H9 (cell line): ENCODE measurements around the gene SPEG. TPM values are rescaled to one million over a fixed set of nuclear protein-coding genes. Genes with fewer than 3 reads are reported as not detected.

ENCODE experiments used
- DNase-seq: peaks from one replicate; pipeline ENCODE4 v3.0.0-alpha.2; 2017
- H2AFZ ChIP-seq: one replicate; pipeline ENCODE4 v1.6.1; 2013; ENCODE audit warnings: mild to moderate bottlenecking, low read length, control low read depth, moderate library complexity
- H2AK5ac ChIP-seq: 2 replicates; pipeline ENCODE4 v1.6.1; 2013; ENCODE audit warnings: low read length, control low read depth, mixed read lengths; ENCODE audit not compliant: insufficient read length
- H2BK120ac ChIP-seq: one replicate; pipeline ENCODE4 v1.6.1; 2013; ENCODE audit warnings: low read depth, mild to moderate bottlenecking, low read length, control low read depth, inconsistent platforms; ENCODE audit not compliant: poor library complexity, severe bottlenecking
- H2BK12ac ChIP-seq: 2 replicates; pipeline ENCODE4 v1.6.1; 2013; ENCODE audit warnings: low read length, control low read depth, mixed read lengths, low read depth; ENCODE audit not compliant: insufficient read length
- H2BK15ac ChIP-seq: 2 replicates; pipeline ENCODE4 v1.6.1; 2013; ENCODE audit warnings: low read depth, low read length, control low read depth
- H2BK20ac ChIP-seq: one replicate; pipeline ENCODE4 v1.6.1; 2013; ENCODE audit warnings: low read depth, mild to moderate bottlenecking, low read length, control low read depth, inconsistent platforms; ENCODE audit not compliant: poor library complexity, severe bottlenecking
- H2BK5ac ChIP-seq: 2 replicates; pipeline ENCODE4 v1.6.1; 2013; ENCODE audit warnings: low read length, control low read depth, mixed read lengths; ENCODE audit not compliant: insufficient read length
- H3K14ac ChIP-seq: 2 replicates; pipeline ENCODE4 v1.6.1; 2013; ENCODE audit warnings: low read length, control low read depth; ENCODE audit not compliant: insufficient read depth
- H3K18ac ChIP-seq: 2 replicates; pipeline ENCODE4 v1.6.1; 2013; ENCODE audit warnings: low read depth, mild to moderate bottlenecking, mixed read lengths, low read length, control low read depth; ENCODE audit not compliant: insufficient read length
- H3K23ac ChIP-seq: 2 replicates; pipeline ENCODE4 v1.6.1; 2013; ENCODE audit warnings: low read length, control low read depth, mixed read lengths, low read depth; ENCODE audit not compliant: insufficient read length
- H3K23me2 ChIP-seq: 2 replicates; pipeline ENCODE4 v1.6.1; 2013; ENCODE audit warnings: low read depth, mild to moderate bottlenecking, mixed read lengths, low read length, control low read depth; ENCODE audit not compliant: insufficient read length, poor library complexity, severe bottlenecking
- H3K27ac ChIP-seq: 2 replicates; pipeline ENCODE4 v1.5.1; 2013; ENCODE audit warnings: low read length, control low read depth, mixed read lengths, low read depth; ENCODE audit not compliant: insufficient read length
- H3K27me3 ChIP-seq: 2 replicates; pipeline ENCODE4 v1.6.1; 2013; ENCODE audit warnings: low read length, control low read depth, inconsistent platforms; ENCODE audit not compliant: insufficient read depth
- H3K4ac ChIP-seq: 2 replicates; pipeline ENCODE4 v1.6.1; 2013; ENCODE audit warnings: low read depth, mild to moderate bottlenecking, control low read depth, inconsistent platforms, low read length, moderate library complexity
- H3K4me1 ChIP-seq: 2 replicates; pipeline ENCODE4 v1.6.1; 2013; ENCODE audit warnings: low read length, control low read depth, inconsistent platforms; ENCODE audit not compliant: insufficient read depth
- H3K4me2 ChIP-seq: 2 replicates; pipeline ENCODE4 v1.6.1; 2013; ENCODE audit warnings: low read length, control low read depth, mixed read lengths; ENCODE audit not compliant: insufficient read length, insufficient read depth
- H3K56ac ChIP-seq: 2 replicates; pipeline ENCODE4 v1.6.1; 2013; ENCODE audit warnings: low read depth, mild to moderate bottlenecking, mixed read lengths, low read length, control low read depth; ENCODE audit not compliant: insufficient read length
- H3K79me1 ChIP-seq: 2 replicates; pipeline ENCODE4 v1.6.1; 2013; ENCODE audit warnings: low read depth, mild to moderate bottlenecking, moderate library complexity, low read length, control low read depth, inconsistent platforms; ENCODE audit not compliant: insufficient read depth, poor library complexity, severe bottlenecking
- H3K79me2 ChIP-seq: 2 replicates; pipeline ENCODE4 v1.6.1; 2013; ENCODE audit warnings: low read length, control low read depth, inconsistent platforms; ENCODE audit not compliant: insufficient read depth
- H3K9ac ChIP-seq: 2 replicates; pipeline ENCODE4 v1.6.1; 2013; ENCODE audit warnings: low read length, control low read depth, mixed read lengths; ENCODE audit not compliant: insufficient read length; ENCODE audit errors: extremely low read depth
- H3K9me3 ChIP-seq: one replicate; pipeline ENCODE4 v1.6.1; 2013; ENCODE audit warnings: low read depth, low read length, inconsistent platforms; ENCODE audit not compliant: control insufficient read depth
- H3T11ph ChIP-seq: one replicate; pipeline ENCODE4 v1.6.1; 2013; ENCODE audit warnings: mild to moderate bottlenecking, low read length, control low read depth, inconsistent platforms
- H4K20me1 ChIP-seq: one replicate; pipeline ENCODE4 v1.6.1; 2013; ENCODE audit not compliant: control insufficient read depth, insufficient read length, insufficient read depth
- H4K5ac ChIP-seq: 2 replicates; pipeline ENCODE4 v1.6.1; 2013; ENCODE audit warnings: low read depth, mild to moderate bottlenecking, mixed read lengths, low read length, control low read depth; ENCODE audit not compliant: insufficient read length
- H4K8ac ChIP-seq: replicated peaks from 2 replicates; pipeline ENCODE4 v1.6.1; 2013; ENCODE audit warnings: low read length, control low read depth, mixed read lengths, low read depth; ENCODE audit not compliant: insufficient read length
- H4K91ac ChIP-seq: 2 replicates; pipeline ENCODE4 v1.6.1; 2013; ENCODE audit warnings: low read depth, mild to moderate bottlenecking, moderate library complexity, mixed read lengths, low read length, control low read depth; ENCODE audit not compliant: insufficient read length
- H3K27ac Mint-ChIP-seq, 3 experiments: 2 replicates in 2 of 3; 3 replicates in 1 of 3; pipeline ENCODE4 v1.8.0; 2020 to 2021; ENCODE audit warnings: mixed read lengths in 3 of 3, mild to moderate bottlenecking in 1 of 3, moderate library complexity in 1 of 3
- H3K27me3 Mint-ChIP-seq: 2 replicates; pipeline ENCODE4 v1.8.0; 2021; ENCODE audit warnings: low read depth, mild to moderate bottlenecking, moderate library complexity, mixed read lengths
- H3K36me3 Mint-ChIP-seq, 3 experiments: 2 replicates in 2 of 3; 3 replicates in 1 of 3; pipeline ENCODE4 v1.8.0; 2020 to 2021; ENCODE audit warnings: low read depth in 3 of 3, mixed read lengths in 3 of 3; ENCODE audit not compliant: insufficient read depth in 1 of 3
- H3K4me1 Mint-ChIP-seq, 2 experiments: 2 replicates each; pipeline ENCODE4 v1.8.0; 2020; ENCODE audit warnings: mixed read lengths in 2 of 2
- H3K4me3 Mint-ChIP-seq, 2 experiments: 2 replicates in 1 of 2; 3 replicates in 1 of 2; pipeline ENCODE4 v1.8.0; 2020 to 2021; ENCODE audit warnings: mild to moderate bottlenecking in 2 of 2, mixed read lengths in 2 of 2, moderate library complexity in 1 of 2
- H3K9me3 Mint-ChIP-seq, 2 experiments: 2 replicates in 1 of 2; 3 replicates in 1 of 2; pipeline ENCODE4 v1.8.0; 2020; ENCODE audit warnings: mild to moderate bottlenecking in 2 of 2, mixed read lengths in 2 of 2, moderate library complexity in 1 of 2
- CTCF ChIP-seq: fragments of 200-600 bp; sonication (generic); conservative IDR thresholded peaks from 3 replicates; pipeline ENCODE4 v1.8.0; 2021; ENCODE audit warnings: antibody characterized with exemption, mild to moderate bottlenecking
- WGBS: extraction: QIAGEN DNeasy Blood & Tissue Kit; methylation state at CpG from one replicate; pipeline ENCODE4 v1.1.7; 2013; ENCODE audit warnings: missing lambda C conversion rate, low lambda C conversion rate, mixed read lengths; ENCODE audit not compliant: insufficient read length; ENCODE audit errors: extremely low coverage; 5-methylcytosine and 5-hydroxymethylcytosine counted together
- total RNA-seq: library from RNA; stranded (reverse); gene quantifications from 2 replicates; pipeline ENCODE4 v1.2.1, GENCODE V29; 2021

The SPEG gene
- total RNA-seq, 1 experiment from 2014 or later = 23.7 TPM

- no peak overlapping the region for H3K27ac Mint-ChIP-seq
- Histone ChIP-seq H3T11ph (no peak overlapping the region), H2BK20ac (no peak overlapping the region), H4K5ac (no peak overlapping the region), H3K27ac (no peak overlapping the region), H3K79me1 (no peaks in the 10 kb centered on the region), H4K8ac (no peak overlapping the region), H4K20me1 (peaks cover 3% of the 10 kb centered on the region), H2AK5ac (no peak overlapping the region), H3K4me2 (no peak overlapping the region), H2BK120ac (no peak overlapping the region), H3K23ac (no peak overlapping the region), H3K9ac (no peak overlapping the region), H4K91ac (no peak overlapping the region), H2AFZ (no peak overlapping the region), H3K27me3 (peaks cover 8% of the 10 kb centered on the region; the same call in 1 of the 2 replicates), H3K14ac (no peak overlapping the region), H3K4ac (no peak overlapping the region), H3K9me3 (no peaks in the 10 kb centered on the region), H2BK15ac (no peak overlapping the region), H3K79me2 (no peaks in the 10 kb centered on the region), H3K23me2 (peaks cover 4% of the 10 kb centered on the region), H3K18ac (no peak overlapping the region), H3K4me1 (peaks cover 6% of the 10 kb centered on the region; the same call in 1 of the 2 replicates), H3K56ac (no peak overlapping the region), H2BK5ac (no peak overlapping the region), H2BK12ac (no peak overlapping the region)
- H3K9me3 Mint-ChIP-seq = no peaks in the 10 kb centered on the region; a peak in 1 of 5 replicates
- no peak for DNase-seq
- no peak overlapping the region for H3K4me3 Mint-ChIP-seq
- H3K27me3 Mint-ChIP-seq = peaks cover 53% of the 10 kb centered on the region
- peaks cover 38 to 56% of the 10 kb centered on the region in 2 experiments for H3K4me1 Mint-ChIP-seq
- no peaks in the 10 kb centered on the region; a peak in 1 of 7 replicates for H3K36me3 Mint-ChIP-seq
- no peak for TF ChIP-seq CTCF
- no CpG with 5 or more reads among the region's 9 CpGs for WGBS
These were observed 84.9 kb downstream of the SPEG start for GRCh38 chr2:219519526-219519916.
